ENCODE measurements around the gene SLC43A3.

Gene SLC43A3

DNA sequence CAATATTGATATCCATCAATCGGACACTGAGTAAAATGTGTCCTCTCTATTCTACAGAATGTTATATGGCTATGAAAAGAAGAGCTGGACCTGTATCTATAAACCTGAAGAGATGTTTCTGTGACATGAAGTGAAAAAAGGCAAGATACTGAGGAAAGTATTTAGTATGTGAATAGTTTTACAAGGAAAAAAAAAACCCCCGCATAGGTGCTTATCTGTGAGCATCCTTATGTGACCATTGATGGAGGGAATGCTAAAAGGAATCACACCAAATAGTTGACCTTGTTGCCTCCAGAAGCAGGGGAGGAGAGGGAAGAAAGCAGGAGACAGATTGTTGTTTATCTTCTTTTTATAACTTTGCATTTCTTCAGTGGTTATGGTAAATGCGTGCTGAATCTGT lies 35.8 kb downstream of the SLC43A3 start:
- H3K4me1 ChIP-seq (ENCODE audit: insufficient read depth, low read length) = no peaks in the 10 kb centered on the region

DNA sequence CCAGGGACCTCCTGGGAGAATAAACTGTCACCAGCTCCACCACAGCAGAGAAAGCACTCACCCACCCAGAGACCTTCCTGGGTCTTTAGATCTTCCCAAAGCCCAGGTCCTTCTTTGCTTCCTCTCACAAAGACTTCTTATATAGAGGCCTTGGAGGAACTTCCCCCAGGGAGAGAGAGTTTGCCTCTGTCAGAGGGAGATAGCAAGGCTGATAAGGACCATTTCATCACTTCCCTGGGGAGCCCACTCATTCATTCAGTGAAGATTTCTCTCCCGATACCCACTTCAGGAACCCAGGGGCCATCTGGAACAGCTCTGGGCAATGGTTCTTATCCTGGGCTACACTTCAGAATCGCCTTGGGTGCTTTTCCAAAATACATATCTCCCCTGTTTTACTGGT lies 36.4 kb downstream of the SLC43A3 start, which contains the start of gene PRG2:
Gene PRG2 (minus strand): TSS at position 116 of the 400 bp plus-strand sequence. CDS start 706 bp downstream, outside the sequence.
- H3K4me1 ChIP-seq (ENCODE audit: insufficient read depth, low read length) = no peaks in the 10 kb centered on the region
- no peak within 1 kb of the TSS for H3K27ac ChIP-seq (ENCODE audit: low read depth, low read length)
- H3K36me3 ChIP-seq (ENCODE audit: insufficient read depth, low read length) = no peaks in the 10 kb centered on the region
- no peaks in the 10 kb centered on the region for H3K9me3 ChIP-seq (ENCODE audit: low read length)
- no peaks in the 10 kb centered on the region for H3K27me3 ChIP-seq (ENCODE audit: control insufficient read depth in 1 of 2, insufficient read depth in 2 of 2, low read length in 2 of 2)
- H3K9ac ChIP-seq (ENCODE audit: low read length) = no peak within 1 kb of the TSS
- H3K4me3 ChIP-seq (ENCODE audit: low read depth in 1 of 2, low read length in 2 of 2) = no peak within 1 kb of the TSS

More for the DNA sequence above, 35.8 kb downstream of the SLC43A3 start:
- Histone ChIP-seq H3K36me3 (ENCODE audit: insufficient read depth, low read length) (no peaks in the 10 kb centered on the region), H3K9me3 (ENCODE audit: low read length) (no peaks in the 10 kb centered on the region), H3K27me3 (ENCODE audit: control insufficient read depth in 1 of 2, insufficient read depth in 2 of 2, low read length in 2 of 2) (no peaks in the 10 kb centered on the region), H3K9ac (ENCODE audit: low read length) (no peak overlapping the region), H3K27ac (ENCODE audit: low read depth, low read length) (no peak overlapping the region), H3K4me3 (ENCODE audit: low read depth in 1 of 2, low read length in 2 of 2) (no peak overlapping the region)

DNA sequence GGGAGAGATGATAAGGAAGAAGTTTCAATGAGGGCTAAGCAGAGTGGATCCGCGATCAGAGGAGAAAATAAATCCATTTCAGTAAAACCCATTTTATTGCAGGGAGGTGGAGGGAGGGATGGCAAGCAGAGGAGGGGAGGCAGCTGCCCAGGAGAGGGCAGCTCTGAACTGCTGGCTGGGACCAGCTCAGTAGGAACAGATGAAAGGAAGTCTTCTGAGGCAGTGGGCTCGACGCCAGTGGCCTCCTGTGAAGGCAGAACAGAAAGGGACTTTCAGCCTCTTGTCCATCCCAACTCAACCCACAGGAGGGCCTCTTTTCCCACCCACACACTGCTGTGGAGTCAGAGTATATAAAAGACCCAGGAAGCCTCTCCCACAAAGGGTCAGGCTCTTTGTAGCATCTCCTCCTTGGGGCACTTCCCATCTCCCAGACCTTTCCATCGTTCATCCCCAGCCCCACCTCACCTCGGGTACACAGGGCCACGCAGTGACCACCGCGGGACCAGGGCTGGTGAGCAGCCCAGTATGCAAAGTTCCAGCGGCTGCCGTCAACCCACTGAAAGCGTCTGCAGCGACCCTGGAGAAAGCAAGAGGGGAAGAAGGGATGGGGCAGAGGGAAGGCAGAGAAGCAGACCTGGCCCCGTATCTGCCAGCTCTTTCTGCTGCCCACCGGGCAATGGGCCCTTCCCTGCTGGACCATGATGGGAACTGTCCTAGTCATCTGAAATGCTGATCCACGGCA lies 39.5 kb downstream of the SLC43A3 start:
- Histone ChIP-seq H3K36me3 (ENCODE audit: insufficient read depth, low read length) (no peaks in the 10 kb centered on the region), H3K4me3 (ENCODE audit: low read depth in 1 of 2, low read length in 2 of 2) (no peak overlapping the region), H3K27ac (ENCODE audit: low read depth, low read length) (no peak overlapping the region), H3K4me1 (ENCODE audit: insufficient read depth, low read length) (no peaks in the 10 kb centered on the region), H3K27me3 (ENCODE audit: control insufficient read depth in 1 of 2, insufficient read depth in 2 of 2, low read length in 2 of 2) (no peaks in the 10 kb centered on the region), H3K9ac (ENCODE audit: low read length) (no peak overlapping the region), H3K9me3 (ENCODE audit: low read length) (no peaks in the 10 kb centered on the region)

DNA sequence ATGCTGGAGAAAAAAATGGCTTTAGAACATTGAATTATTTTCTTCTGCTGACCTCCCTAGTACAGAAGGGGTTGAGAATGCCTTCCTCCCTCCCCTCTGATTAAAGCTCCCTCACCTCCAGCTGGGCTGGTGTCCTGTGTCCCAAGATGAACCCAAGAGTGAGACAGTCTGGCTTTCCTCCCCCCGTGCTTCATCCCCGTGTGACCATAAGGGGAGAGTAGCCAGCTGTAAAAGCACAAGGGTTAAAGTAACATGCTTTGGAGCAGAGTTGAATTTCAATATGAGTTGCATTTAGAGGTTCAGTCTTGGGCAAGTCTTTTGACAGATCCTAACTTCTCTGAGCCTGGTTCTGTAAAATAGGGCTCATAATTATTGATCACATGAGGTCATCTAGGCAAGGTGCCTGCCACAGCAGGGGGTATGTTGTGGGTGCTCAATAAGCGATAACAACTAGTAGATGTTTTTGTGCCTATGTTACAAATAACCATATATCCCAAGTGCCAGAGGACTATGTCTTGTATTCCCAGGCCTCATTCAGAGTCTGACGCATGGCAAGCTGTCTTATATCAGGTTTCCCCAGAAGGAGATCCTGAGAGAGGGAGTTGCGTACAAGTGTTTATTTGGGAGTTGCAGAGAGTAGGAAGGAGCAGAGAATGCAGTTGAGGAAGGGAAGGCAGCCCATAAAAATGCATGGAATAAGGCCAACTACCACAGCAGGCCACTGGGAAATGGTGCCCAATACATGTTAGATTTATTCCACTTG lies 40.6 kb downstream of the SLC43A3 start:
- Histone ChIP-seq H3K36me3 (ENCODE audit: insufficient read depth, low read length) (no peaks in the 10 kb centered on the region), H3K9me3 (ENCODE audit: low read length) (no peaks in the 10 kb centered on the region), H3K27ac (ENCODE audit: low read depth, low read length) (no peak overlapping the region), H3K9ac (ENCODE audit: low read length) (no peak overlapping the region), H3K4me1 (ENCODE audit: insufficient read depth, low read length) (no peaks in the 10 kb centered on the region), H3K4me3 (ENCODE audit: low read depth in 1 of 2, low read length in 2 of 2) (no peak overlapping the region), H3K27me3 (ENCODE audit: control insufficient read depth in 1 of 2, insufficient read depth in 2 of 2, low read length in 2 of 2) (no peaks in the 10 kb centered on the region)

DNA sequence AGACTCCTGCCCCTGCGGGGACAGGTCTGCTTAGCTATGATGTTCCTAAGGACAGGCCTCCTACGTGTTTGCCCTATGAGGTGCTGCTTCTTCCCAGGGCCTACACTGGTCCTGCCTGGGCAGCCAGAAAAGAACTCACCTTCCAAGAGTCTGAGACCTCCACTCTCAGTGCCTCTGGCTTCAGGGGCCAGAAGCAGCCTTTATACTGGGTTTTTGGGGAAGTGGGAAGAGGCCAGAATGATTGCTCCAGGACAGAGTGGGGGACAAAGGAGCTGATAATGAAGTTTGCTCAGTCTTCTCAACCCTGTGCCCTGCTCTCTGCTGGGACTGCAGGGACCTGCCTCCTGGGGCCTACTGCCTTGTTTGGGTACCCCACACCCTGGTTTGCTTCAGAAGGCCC lies 45.9 kb downstream of the SLC43A3 start, which contains the start of gene PRG3:
Gene PRG3 (minus strand): TSS at position 176 of the 400 bp plus-strand sequence. CDS start 442 bp downstream, outside the sequence.
- Histone ChIP-seq H3K27me3 (ENCODE audit: control insufficient read depth in 1 of 2, insufficient read depth in 2 of 2, low read length in 2 of 2) (peaks cover 0 to 4% of the 10 kb centered on the region in 2 donors), H3K36me3 (ENCODE audit: insufficient read depth, low read length) (no peaks in the 10 kb centered on the region)

DNA sequence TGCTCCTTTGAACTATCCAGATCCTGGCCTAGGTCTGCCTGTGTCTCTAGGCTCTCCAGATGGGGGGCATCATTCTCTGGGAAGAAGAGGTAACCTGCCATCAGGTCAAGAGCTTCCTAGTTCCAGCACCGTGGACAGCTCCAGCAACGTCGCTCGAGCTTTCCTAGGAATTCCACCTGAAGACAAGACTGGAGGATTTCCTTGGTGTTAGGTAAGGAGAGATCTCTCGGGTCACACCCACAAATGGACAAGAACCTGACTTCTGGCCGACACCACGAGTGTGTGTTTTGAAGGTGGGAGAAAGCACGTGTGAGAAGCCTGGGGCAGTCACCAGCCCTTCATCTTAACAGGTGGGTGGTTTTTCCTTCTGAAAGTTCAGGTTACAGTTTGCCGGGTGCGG lies 47.2 kb downstream of the SLC43A3 start:
- H3K36me3 ChIP-seq (ENCODE audit: insufficient read depth, low read length) = no peaks in the 10 kb centered on the region
- no peak overlapping the region for H3K4me3 ChIP-seq (ENCODE audit: low read depth in 1 of 2, low read length in 2 of 2)
- H3K27ac ChIP-seq (ENCODE audit: low read depth, low read length) = no peak overlapping the region
- H3K27me3 ChIP-seq (ENCODE audit: control insufficient read depth in 1 of 2, insufficient read depth in 2 of 2, low read length in 2 of 2) = peaks cover 0 to 4% of the 10 kb centered on the region in 2 donors
- no peak overlapping the region for H3K9ac ChIP-seq (ENCODE audit: low read length)
- H3K9me3 ChIP-seq (ENCODE audit: low read length) = no peaks in the 10 kb centered on the region
- no peaks in the 10 kb centered on the region for H3K4me1 ChIP-seq (ENCODE audit: insufficient read depth, low read length)

More for the DNA sequence above, 45.9 kb downstream of the SLC43A3 start, which contains the start of gene PRG3:
- Histone ChIP-seq H3K4me1 (ENCODE audit: insufficient read depth, low read length) (no peaks in the 10 kb centered on the region), H3K27ac (ENCODE audit: low read depth, low read length) (no peak within 1 kb of the TSS), H3K9ac (ENCODE audit: low read length) (no peak within 1 kb of the TSS), H3K4me3 (ENCODE audit: low read depth in 1 of 2, low read length in 2 of 2) (no peak within 1 kb of the TSS), H3K9me3 (ENCODE audit: low read length) (no peaks in the 10 kb centered on the region)

DNA sequence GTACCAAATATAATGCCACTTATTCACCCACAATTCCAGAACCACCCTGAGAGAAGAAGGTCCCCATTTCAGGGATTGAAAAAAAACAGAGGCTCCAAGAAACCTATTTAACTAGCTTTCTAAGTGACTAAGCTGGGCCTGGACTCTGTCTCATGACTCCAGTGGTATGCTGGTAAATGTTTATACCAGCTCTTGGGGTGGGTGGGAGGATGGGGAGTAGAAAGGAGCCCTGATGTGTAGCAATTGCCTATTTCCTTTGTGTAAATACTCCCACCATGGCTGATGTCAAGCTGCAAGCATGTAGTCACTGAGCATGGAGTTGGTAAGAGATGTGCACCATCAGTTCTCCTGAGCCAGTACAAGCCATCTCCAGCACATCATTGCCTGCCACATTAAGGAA lies 48.7 kb downstream of the SLC43A3 start:
- Histone ChIP-seq H3K36me3 (ENCODE audit: insufficient read depth, low read length) (no peaks in the 10 kb centered on the region), H3K27me3 (ENCODE audit: control insufficient read depth in 1 of 2, insufficient read depth in 2 of 2, low read length in 2 of 2) (peaks cover 0 to 4% of the 10 kb centered on the region in 2 donors), H3K9me3 (ENCODE audit: low read length) (no peaks in the 10 kb centered on the region), H3K9ac (ENCODE audit: low read length) (no peak overlapping the region), H3K4me1 (ENCODE audit: insufficient read depth, low read length) (no peaks in the 10 kb centered on the region), H3K4me3 (ENCODE audit: low read depth in 1 of 2, low read length in 2 of 2) (no peak overlapping the region), H3K27ac (ENCODE audit: low read depth, low read length) (no peak overlapping the region)

DNA sequence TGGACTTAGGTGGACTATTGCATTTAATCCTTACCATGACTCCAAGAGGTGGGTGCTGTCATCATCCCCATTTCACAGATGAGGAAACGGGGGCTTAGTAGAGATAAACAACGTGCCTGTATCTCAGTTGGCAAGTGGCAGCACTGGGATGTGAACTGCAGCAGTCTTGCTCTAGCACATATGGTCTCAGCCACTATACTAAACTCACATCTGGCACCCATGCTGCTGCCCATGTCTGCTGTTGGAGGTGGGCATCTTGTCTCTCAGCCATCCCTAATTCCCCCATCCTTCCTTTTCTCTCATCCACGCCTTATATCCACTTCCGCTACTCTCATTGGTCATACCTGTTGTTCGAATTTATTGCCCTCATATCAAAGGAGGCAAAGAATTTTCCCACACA lies 49.8 kb downstream of the SLC43A3 start:
- Histone ChIP-seq H3K27ac (ENCODE audit: low read depth, low read length) (no peak overlapping the region), H3K9me3 (ENCODE audit: low read length) (no peaks in the 10 kb centered on the region), H3K4me1 (ENCODE audit: insufficient read depth, low read length) (no peaks in the 10 kb centered on the region), H3K4me3 (ENCODE audit: low read depth in 1 of 2, low read length in 2 of 2) (no peak overlapping the region), H3K36me3 (ENCODE audit: insufficient read depth, low read length) (no peaks in the 10 kb centered on the region), H3K9ac (ENCODE audit: low read length) (no peak overlapping the region), H3K27me3 (ENCODE audit: control insufficient read depth in 1 of 2, insufficient read depth in 2 of 2, low read length in 2 of 2) (peaks cover 0 to 4% of the 10 kb centered on the region in 2 donors)

DNA sequence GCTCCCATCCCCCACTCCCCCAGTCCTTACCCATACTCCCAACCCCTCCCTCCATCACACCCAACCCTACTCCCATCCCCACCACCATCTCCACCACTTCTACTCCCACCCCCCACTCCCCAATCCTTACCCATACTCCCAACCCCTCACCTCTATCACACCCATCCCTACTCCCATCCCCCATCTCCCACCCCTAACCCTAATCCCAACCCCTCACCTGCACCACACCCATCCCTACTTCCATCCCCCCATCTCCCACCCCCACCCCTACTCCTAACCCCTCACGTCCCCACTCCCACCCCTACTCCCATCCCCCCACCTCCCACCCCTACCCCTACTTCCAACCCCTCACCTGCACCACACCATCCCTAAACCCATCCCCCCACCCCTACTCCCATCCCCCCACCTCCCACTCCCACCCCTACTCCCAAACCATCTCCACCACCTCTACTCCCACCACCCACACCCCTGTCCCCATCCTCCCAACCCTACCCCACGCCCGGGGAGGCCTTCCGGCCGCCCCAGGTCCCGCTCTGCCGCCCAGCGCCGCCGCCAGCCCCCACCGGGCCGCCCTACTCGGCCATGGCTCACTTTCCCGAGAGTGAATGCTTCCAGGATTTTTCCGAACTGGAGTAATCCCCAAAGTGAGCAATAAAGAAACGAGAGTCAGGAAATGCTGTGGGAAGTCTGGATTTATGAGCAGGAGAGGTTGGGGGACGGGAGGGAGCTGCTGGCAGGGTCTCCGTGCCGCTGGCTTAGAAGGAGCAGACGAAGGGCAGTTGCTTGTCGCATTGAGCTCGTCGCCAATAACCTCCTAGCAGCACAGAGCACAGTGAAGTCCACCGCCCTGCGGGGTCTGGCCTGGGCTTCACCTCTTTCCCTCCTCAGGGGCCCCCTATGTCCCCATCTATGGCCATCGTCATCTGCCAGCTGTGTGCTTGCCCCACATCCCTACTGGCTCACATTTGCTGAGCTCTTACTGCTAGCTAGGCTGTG lies 50.5 kb downstream of the SLC43A3 start:
- H3K27ac ChIP-seq (ENCODE audit: low read depth, low read length) = no peak overlapping the region
- H3K4me1 ChIP-seq (ENCODE audit: insufficient read depth, low read length) = no peaks in the 10 kb centered on the region
- H3K4me3 ChIP-seq (ENCODE audit: low read depth in 1 of 2, low read length in 2 of 2) = no peak overlapping the region
- H3K36me3 ChIP-seq (ENCODE audit: insufficient read depth, low read length) = no peaks in the 10 kb centered on the region
- H3K9ac ChIP-seq (ENCODE audit: low read length) = no peak overlapping the region
- H3K9me3 ChIP-seq (ENCODE audit: low read length) = no peaks in the 10 kb centered on the region
- peaks cover 0 to 4% of the 10 kb centered on the region in 2 donors for H3K27me3 ChIP-seq (ENCODE audit: control insufficient read depth in 1 of 2, insufficient read depth in 2 of 2, low read length in 2 of 2)

DNA sequence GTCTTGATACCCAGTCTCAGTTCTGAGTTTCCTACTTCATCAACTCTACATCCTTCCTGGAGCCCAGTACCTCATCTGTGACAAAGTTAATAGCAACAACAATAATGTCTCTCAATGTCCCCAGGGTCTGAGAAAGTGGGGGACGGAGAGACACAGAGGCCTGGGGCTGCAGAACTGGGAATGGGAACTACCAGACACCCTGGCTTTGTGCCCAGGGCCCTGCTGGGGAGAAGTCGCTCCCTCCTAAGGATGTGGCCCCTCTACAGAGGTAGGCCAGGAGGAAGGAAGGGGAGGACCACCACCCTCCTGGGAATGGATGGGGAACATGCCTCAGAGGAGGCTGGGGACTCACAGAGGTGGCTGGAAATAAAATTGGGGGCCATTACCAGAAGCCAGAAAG lies 51.4 kb downstream of the SLC43A3 start:
- no peak overlapping the region for H3K27ac ChIP-seq (ENCODE audit: low read depth, low read length)

DNA sequence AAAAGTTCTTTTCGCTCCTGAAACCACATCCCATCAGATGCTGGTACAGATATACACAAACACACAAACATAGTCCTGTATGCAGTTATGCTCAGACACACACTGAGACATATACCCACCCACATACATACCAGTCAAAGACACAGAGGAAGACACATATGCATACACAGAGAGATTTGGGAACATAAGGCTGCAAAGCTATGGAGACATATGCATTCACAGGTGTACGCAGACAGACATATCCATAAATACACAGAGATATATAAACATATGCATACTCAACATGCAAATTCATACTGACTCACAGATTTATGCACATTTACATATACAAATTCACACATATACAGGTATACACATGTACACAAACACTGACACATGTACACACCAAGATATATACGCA lies 52.0 kb downstream of the SLC43A3 start:
- Histone ChIP-seq H3K4me3 (ENCODE audit: low read depth in 1 of 2, low read length in 2 of 2) (no peak overlapping the region), H3K36me3 (ENCODE audit: insufficient read depth, low read length) (no peaks in the 10 kb centered on the region), H3K9me3 (ENCODE audit: low read length) (no peaks in the 10 kb centered on the region), H3K4me1 (ENCODE audit: insufficient read depth, low read length) (no peaks in the 10 kb centered on the region), H3K27me3 (ENCODE audit: control insufficient read depth in 1 of 2, insufficient read depth in 2 of 2, low read length in 2 of 2) (peaks cover 0 to 4% of the 10 kb centered on the region in 2 donors), H3K9ac (ENCODE audit: low read length) (no peak overlapping the region), H3K27ac (ENCODE audit: low read depth, low read length) (no peak overlapping the region)

More for the DNA sequence above, 51.4 kb downstream of the SLC43A3 start:
- no peaks in the 10 kb centered on the region for H3K36me3 ChIP-seq (ENCODE audit: insufficient read depth, low read length)
- no peak overlapping the region for H3K4me3 ChIP-seq (ENCODE audit: low read depth in 1 of 2, low read length in 2 of 2)
- H3K9ac ChIP-seq (ENCODE audit: low read length) = no peak overlapping the region
- H3K4me1 ChIP-seq (ENCODE audit: insufficient read depth, low read length) = no peaks in the 10 kb centered on the region
- peaks cover 0 to 4% of the 10 kb centered on the region in 2 donors for H3K27me3 ChIP-seq (ENCODE audit: control insufficient read depth in 1 of 2, insufficient read depth in 2 of 2, low read length in 2 of 2)
- H3K9me3 ChIP-seq (ENCODE audit: low read length) = no peaks in the 10 kb centered on the region
